Endometrial microvascular endothelial cells (primary cell): ENCODE results near the gene PARP6. TPM values are rescaled to one million over a fixed set of nuclear protein-coding genes. Genes with fewer than 3 reads are reported as not detected.

Source experiments
- total RNA-seq: library from RNA; depleted of rRNA; stranded (reverse); fragments of >200 nt; gene quantifications from one replicate; pipeline ENCODE4 v1.2.3, GENCODE V29; 2015; ENCODE audit errors: inconsistent ontology term

Gene PARP6
- total RNA-seq, 1 donor from 2014 or later: 13.4 TPM

Other genes starting within 250 kb of the PARP6 start
- gene MYO9A, start 154.4 kb downstream of the PARP6 start, total RNA-seq: 15.7 TPM
- 2.0 TPM for gene SENP8, start 154.2 kb downstream of the PARP6 start, total RNA-seq
- 0.74 TPM for gene GRAMD2A, start 74.8 kb downstream of the PARP6 start, total RNA-seq
- 1,892 TPM for gene PKM, start 41.4 kb downstream of the PARP6 start, total RNA-seq
- gene CELF6, start 47.6 kb upstream of the PARP6 start, total RNA-seq: not detected
- 67.2 TPM for gene HEXA, start 103.5 kb upstream of the PARP6 start, total RNA-seq
- gene TMEM202, start 125.8 kb upstream of the PARP6 start, total RNA-seq: not detected
- gene ARIH1, start 201.8 kb upstream of the PARP6 start, total RNA-seq: 24.1 TPM